NOMO-1 treated with DMSO at 0.1 percent for 48 hours (cell line): Measurements from ENCODE around the gene AGTRAP.

Experiments used
- DNase-seq: peaks from one replicate; lab custom pipeline; 2025; ENCODE audit not compliant: unreplicated experiment; lab: John Stamatoyannopoulos, UW

The AGTRAP gene

GRCh38 chr1:11795238-11795890 is 59.4 kb downstream of the AGTRAP start:
- DNase-seq: no peak

- no peak for DNase-seq
Observed at GRCh38 chr1:11796036-11796828, 60.3 kb downstream of the AGTRAP start.

GRCh38 chr1:11797525-11798216 is 61.7 kb downstream of the AGTRAP start:
- no peak for DNase-seq

- DNase-seq: no peak
Observed at GRCh38 chr1:11799099-11799498, 63.2 kb downstream of the AGTRAP start.

GRCh38 chr1:11799896-11800295 is 64.0 kb downstream of the AGTRAP start:
- no peak for DNase-seq

GRCh38 chr1:11800391-11800755 is 64.4 kb downstream of the AGTRAP start:
- no peak for DNase-seq
